Choroid plexus epithelial cell (primary cell): ENCODE measurements around the gene FBLN2.

ENCODE experiments used
- DNase-seq: peaks from one replicate; pipeline ENCODE4 v3.0.0-alpha.2; 2010; ENCODE audit warnings: low read depth
- H3K4me3 ChIP-seq: 2 replicates; pipeline ENCODE4 v1.5.1; 2011; ENCODE audit warnings: low read depth, mild to moderate bottlenecking, control low read depth, low read length, moderate library complexity
- TF ChIP-seq, protein P1 (sequence below): conservative IDR thresholded peaks from 2 replicates; pipeline ENCODE4 v1.5.1; 2011; ENCODE audit warnings: low read depth, mild to moderate bottlenecking, control low read depth, inconsistent platforms, low read length, moderate library complexity

FBLN2 gene

DNA sequence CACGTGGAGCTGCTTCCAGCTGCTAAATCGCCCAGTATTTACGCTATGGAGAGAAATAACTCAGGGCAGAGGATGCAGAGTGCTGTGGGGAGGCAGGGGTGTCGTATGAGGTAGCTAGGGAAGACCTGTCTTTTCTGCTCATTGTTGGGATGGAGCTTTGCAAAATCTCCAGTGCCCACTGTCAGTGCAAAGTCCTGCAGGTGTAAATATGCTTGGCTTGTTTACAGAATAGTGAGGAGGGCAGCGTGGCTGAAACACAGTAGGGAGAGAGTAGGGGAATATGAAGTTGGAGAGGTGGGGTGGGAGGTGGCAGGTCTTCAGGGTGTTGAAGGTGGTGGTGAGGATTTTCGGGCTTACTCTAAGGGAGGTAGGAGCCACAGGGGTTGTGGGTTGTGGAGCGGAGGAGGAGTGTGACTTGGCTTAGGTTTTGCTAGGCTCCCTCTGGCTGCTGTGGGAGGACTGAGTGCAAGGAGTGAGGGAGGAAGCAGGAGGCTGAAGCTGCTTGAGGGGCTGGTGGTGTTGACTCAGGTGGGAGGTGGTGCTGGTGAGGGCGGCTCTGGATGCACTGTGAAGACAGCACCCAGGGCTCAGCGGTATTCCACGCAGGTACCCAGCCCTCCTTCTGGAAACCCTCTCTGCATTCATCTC, 125.7 kb downstream of the FBLN2 start:
- TF ChIP-seq, protein P1, sequence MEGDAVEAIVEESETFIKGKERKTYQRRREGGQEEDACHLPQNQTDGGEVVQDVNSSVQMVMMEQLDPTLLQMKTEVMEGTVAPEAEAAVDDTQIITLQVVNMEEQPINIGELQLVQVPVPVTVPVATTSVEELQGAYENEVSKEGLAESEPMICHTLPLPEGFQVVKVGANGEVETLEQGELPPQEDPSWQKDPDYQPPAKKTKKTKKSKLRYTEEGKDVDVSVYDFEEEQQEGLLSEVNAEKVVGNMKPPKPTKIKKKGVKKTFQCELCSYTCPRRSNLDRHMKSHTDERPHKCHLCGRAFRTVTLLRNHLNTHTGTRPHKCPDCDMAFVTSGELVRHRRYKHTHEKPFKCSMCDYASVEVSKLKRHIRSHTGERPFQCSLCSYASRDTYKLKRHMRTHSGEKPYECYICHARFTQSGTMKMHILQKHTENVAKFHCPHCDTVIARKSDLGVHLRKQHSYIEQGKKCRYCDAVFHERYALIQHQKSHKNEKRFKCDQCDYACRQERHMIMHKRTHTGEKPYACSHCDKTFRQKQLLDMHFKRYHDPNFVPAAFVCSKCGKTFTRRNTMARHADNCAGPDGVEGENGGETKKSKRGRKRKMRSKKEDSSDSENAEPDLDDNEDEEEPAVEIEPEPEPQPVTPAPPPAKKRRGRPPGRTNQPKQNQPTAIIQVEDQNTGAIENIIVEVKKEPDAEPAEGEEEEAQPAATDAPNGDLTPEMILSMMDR: no peak
- no peak for DNase-seq
- H3K4me3 ChIP-seq: no peak overlapping the region

DNA sequence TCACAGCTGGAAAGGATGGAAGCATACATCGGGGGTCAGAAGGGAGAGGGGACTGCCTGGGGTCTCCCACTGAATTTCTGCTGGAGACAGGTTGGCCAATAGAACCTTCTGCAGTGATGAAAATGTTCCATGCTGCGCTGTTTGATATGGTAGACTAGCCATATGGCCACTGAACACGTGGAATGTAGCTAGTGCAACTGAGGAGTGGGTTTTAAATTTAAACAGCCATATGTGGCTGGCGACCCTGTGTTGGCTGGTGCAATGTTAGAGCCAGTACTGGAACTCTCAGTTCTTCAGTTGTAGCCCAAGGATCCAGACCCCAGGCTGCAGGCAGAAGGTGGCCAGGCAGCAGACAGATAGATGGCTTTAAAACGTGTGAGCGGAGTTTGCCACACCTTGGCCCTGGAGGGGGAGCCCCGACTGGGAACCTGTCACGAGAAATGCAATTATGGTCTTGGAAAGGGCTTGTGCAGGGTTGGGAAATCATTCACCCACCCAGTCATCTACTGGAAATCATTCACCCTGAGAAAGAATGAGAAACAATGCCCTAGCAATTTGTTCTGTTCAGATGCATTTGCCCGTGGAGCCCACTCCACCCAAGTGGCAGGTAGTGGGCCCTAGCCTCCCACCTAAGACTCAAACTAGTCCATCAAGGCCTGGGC, 127.6 kb downstream of the FBLN2 start:
- no peak overlapping the region for H3K4me3 ChIP-seq
- DNase-seq: no peak
- TF ChIP-seq, protein P1: no peak

DNA sequence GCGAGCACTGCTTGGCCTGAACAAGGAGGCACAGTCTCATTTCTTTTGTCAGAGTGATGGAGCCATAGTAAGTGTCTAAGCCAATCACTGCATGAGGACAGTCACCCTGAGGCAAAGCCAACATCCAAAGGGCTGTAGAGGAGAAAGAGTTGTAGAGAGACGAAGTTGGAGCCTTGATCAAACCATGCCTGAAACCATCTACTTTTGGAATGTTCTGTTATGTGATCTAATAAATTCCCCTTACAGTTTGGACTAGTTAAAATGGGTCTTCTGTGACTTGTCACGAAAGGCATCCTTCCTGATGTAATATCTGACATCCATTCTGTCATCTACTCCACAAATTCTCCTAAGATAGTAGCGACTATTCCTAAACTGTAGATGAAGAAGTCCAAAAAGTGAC, 128.3 kb downstream of the FBLN2 start:
- DNase-seq: no peak
- no peak overlapping the region for H3K4me3 ChIP-seq
- TF ChIP-seq, protein P1: no peak

DNA sequence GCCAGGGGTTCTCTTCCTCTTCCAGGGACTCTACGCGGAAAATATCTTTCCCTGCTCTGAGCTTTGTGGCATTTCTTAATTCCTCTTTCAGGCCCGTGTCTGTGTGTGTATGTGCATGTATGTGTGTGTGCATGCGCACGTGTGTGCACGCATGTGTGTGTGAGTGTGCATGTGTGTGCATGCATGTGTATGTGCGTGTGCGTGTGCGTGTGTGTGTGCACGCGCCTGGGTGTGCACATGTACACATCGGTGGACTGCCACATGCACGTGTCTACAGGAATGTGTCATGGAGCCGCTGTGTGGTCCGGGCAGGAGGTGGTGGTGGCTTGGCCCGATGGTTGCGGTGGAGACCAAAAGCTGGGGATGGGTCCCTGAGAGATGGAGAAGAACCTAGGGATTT, 133.0 kb downstream of the FBLN2 start:
- DNase-seq: no peak
- TF ChIP-seq, protein P1: no peak
- H3K4me3 ChIP-seq: no peak overlapping the region

DNA sequence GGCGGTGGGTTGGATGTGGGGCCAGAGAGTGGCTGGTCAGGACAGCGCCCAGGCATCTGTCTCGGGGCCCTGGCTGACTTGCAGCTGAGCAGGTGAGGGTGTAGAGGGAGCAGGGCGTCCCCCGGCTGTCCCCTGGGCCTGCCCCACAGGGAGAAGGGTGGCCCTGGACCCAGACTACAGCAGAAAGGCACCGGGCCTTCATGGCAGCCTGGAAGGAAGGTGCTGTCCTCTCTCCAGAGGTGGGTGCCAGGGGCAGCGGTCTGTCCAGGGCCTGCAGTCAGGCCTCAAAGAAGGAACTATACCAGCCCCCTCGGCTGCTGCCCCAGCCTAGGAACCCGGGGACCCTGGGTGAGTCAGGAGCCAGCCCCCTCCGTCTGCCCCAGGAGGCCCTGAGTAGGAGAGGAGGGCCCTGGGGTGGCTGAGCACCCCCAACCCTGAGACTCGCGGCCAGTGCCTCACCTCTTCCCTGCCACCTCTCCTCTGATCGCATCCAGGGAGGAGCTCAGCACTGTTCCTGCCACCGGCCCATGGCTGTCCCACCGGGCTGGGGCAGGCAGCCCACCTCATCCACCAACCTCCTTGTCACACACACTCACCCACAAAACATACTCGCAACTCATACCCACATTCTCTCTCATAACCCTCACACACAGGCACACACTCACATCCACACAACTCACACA, 133.5 kb downstream of the FBLN2 start:
- TF ChIP-seq, protein P1: no peak
- no peak for DNase-seq
- H3K4me3 ChIP-seq: no peak overlapping the region

DNA sequence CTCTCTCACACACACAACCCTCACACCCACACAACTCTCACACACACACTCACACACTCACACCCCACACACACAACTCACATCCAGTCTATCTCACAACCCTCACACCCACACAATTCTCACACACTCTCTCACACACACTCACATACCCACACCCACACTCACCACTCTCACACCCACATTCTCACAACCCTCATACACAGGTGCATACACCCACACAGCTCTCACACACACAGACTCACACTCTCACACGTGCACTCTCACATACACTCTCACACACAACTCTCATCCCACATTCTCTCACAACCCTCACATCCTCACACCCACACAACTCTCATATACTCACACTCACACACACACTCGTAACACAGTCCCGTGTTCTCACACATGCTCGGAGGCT, 134.4 kb downstream of the FBLN2 start:
- TF ChIP-seq, protein P1: no peak
- no peak overlapping the region for H3K4me3 ChIP-seq
- no peak for DNase-seq

DNA sequence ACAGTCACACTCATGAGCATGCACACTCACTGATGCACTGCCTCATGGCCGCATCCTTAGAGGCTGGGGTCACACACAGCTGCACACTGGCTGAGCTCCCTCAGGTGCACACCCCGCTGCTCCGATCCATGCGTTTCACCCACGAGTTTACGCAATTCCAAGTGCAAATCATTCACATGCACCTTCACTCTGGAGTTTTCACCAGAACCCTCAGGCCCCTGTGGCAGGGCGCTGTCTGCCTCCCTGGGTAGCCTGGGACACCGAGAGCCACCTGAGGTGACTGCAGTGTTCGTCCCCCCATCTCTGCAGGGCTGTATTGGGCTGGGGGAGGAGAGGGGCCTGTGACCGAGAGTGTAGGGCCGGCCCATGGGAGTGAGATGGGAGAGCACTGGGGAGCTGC, 134.8 kb downstream of the FBLN2 start:
- H3K4me3 ChIP-seq: no peak overlapping the region
- TF ChIP-seq, protein P1: no peak
- no peak for DNase-seq
